HG03108 (cell line): ENCODE measurements around the gene MLN.

Source experiments
- ATAC-seq: cut with Tn5 transposase; IDR thresholded peaks from one replicate; pipeline ENCODE4 v1.9.1; 2021; ENCODE audit warnings: moderate library complexity; ENCODE audit not compliant: unreplicated experiment

MLN gene

GRCh38 chr6:33790379-33790778 lies 13.4 kb downstream of the MLN start:
- no peak for ATAC-seq

DNA sequence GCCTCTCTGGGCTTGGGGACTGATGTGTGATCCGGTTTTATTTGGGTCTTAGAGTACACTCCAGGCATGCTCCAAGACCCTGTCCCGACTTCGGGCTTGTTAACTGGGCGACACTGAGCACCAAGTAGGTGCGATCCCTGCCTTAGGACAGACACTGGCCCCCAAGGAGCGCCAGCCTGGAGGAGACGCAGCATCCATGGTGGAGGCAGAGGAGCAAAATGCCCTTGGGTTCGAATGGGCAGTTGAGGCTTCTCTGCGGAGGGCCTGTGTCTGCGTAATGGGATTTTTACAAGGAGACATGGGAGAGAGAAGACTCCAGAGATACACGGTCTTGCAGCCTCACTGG lies 14.3 kb downstream of the MLN start:
- ATAC-seq, result no peak

- peak; percentile 72 for ATAC-seq
Measured at GRCh38 chr6:33788694-33789549, 14.9 kb downstream of the MLN start, which contains the start of gene LEMD2. TSS of gene LEMD2 (minus strand) at chr6:33789130. CDS start at chr6:33789116, 14 bp downstream.

DNA sequence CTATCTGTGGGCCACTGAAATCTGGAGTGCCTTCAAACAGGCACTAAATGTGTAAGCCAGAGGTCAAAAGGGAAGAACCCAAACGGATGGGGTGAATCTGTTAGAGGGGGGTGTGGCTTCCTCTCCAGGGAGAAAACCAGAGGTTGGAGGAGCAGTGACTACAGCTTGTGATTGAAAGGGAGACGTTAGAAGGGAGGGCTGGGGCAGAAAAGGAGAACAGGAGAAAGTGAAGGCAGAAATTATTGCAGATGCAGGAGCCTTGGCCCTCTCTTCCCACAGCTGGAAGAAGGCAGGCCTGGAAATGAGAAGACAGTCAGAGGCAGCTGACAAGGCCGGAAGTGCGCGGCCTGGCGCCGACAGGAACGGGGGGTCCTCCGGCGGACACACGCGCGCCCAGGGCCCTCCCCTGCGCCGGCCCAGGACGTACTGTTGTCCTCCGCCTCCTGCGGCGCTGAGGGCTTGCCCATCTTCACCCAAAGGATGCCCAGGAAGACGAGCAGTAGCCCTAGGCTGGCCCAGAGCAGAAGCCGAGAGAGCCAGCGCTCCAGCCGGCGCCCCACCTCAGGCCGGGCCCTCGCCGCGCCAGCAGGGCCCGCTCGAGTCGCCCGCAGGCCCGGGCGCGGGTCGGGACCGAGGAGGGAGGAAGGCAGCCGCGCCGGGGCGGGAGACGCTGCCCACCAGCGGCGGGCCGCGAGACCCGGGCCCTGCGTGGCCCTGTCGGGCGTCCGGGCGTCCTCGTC lies 15.7 kb downstream of the MLN start:
- ATAC-seq, result peak; percentile 49

DNA sequence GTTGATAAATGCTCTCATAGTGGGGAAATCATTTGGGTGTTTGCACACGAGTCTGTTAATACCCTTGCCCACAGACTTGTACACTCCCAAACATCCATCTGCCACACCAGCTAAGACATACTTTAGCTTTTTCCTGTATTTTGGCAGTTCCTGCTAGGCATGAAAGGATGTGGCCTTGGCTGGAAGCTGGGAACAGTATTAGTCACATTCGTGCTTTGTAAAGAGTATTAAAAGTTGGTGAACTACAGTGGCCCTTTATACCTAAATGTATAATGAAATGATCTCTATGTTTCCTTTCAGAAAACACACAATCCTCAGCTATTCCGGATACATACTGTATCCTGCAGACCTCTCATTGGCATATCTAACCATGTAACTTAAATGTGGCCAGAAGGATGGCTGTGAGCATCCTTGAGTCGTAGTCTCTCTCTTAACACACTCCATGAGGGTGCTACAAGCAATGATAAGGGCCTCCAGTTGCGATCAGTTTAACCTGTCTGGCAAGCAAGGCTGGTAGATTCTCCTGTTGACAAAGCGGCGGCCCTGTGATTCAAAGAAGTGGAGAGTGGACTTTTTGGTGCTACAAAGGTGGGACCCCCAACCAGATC lies 16.4 kb downstream of the MLN start:
- ATAC-seq, result no peak

DNA sequence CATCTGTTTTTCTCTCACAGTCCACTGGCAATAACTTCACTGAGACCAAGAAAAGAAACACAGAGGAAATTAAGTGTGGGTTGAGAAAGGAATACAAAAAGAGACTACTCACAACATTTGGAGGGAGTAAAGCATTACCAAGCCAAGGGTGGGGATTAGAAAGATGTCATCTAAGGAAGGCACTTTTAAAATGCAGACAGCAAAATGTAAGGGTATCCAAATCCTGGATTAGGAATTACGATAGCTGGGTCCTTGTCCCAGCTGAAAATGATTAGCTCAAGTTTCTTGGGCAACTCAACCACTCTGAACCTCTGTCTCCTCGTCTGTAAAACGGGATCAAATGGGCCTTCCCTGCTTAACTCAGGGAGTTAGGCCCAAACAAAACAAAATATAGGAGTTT lies 17.1 kb downstream of the MLN start:
- no peak for ATAC-seq

DNA sequence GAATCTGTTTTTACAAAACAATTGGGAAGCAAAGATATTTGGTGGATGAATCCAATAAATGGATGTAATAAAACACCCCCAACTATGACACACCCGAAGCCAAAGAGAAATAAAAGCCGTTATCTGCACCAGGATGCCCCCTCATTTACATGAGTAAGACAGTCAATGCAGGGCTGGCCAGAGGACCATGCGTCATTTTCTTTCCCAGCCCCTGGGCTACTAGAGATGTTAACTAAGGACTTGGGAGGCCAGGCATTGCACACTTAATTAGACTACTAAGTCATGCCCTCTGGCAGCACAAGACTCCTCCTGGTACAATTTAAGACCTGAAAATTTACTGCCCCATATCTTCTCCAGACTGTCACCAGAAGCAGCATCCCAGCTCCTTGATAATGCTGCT lies 18.0 kb downstream of the MLN start:
- no peak for ATAC-seq

DNA sequence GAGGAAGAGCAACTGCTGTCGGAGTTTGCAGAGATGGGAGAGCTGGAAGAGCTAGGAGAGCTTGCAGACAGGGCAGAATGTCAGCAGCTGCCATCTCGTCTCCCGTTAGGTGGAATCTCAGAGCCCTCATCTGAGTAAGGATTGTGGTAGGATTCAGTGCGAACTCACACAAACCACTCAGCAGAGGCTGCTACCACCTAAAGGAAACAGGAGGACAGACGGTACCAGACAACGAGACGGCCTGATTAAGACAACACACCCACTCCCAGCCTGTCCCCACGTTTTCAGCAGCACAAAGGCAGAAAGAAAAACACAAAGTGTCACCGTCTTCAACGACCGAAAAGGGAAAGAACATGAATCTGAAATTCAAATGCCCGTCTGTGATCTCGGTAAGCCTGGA lies 19.0 kb downstream of the MLN start:
- ATAC-seq, result no peak

DNA sequence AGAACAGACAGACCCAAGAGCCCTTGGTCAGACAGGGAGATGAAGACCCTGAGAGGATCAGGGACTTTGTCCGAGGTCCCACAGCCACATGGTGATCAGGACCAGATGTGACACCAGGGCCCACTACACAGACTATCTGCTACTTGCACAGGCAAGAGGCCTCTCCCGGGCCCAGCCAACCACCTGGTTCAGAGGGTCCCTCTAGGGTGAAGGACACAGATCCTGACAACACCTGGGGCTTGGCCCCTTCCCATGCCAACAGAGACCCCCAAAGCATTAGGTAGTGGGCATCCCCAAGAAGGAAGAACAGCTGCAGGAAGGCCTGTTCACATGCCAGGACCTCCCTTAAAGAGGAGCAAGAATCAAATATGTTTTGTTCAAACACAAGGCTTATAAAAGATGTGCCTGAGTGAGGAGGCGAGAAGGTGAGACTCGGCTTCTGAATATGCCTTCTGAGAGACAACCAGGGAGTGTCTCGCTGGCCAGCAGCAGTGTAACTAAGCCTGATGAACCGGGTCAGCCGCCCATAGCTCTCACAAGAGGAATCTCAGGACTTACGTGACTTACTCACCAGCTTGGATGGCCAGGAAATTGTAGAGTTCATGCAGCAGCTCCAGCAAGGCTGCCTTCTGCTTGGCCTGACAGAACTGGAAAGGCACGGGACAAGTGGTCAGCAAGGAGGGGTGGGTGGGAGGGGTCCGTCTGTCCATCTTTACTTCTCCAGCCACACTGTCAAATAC lies 19.9 kb downstream of the MLN start:
- ATAC-seq, result no peak

DNA sequence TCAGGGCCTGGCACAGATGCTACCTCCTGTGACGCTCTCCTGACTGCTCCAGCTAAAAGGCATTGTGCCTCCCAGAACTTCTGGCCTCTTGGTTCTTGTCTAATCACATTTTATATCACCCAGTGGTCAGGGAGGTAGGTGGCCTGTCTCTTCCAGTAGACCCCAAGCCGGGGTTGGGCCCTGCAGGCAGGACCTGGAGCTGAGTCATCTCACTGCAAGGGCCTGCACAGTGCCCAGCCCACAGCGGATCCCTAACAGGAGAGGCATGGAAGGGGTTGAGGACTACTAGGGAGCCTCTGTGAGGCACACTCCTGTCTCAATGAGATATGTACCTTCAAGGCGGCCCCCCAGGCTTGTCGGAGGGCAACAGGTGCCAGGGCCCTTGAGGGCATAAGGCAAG lies 21.2 kb downstream of the MLN start:
- ATAC-seq, result no peak

DNA sequence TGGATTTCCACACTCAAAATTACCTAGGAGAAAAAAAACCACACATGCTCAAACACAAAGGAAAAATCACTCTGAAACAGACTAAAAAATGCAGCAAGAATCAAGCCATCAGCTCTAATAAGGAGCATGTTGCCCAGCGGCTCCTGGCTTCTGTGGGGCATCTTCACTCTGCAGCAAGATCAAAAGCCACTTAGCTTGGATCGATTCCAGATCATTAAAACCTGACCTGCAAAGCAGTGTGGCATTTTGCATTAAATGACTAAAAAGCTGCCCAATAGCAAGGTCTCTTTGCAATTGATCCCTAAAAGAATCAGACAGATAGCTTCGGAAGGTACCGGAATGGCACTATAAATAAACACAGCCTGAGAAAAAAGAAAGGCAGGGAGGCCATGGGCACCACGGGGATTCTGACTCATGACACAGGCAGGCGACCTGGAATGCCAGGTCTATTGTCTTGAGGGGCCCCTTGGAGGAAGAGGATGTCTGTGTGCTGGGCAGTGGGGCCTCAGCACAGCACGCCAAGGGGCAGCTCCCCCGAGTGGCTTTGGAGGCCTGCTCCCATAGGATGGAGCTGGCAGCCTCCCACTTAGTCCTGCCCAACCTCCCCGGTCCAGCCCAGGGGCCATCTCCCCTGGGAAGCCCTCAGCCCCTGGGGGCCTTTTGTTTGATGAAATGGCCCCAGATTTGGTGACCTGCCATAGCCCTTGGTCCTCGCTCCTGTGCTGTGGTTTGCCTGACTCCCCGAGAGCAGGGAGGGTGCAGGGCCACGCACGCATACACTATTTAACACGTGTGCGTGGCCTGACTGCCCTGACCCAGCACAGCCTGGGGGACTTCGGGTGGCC lies 22.4 kb downstream of the MLN start:
- no peak for ATAC-seq

- no peak for ATAC-seq
Measured at GRCh38 chr6:33779895-33780294, 23.9 kb downstream of the MLN start.

DNA sequence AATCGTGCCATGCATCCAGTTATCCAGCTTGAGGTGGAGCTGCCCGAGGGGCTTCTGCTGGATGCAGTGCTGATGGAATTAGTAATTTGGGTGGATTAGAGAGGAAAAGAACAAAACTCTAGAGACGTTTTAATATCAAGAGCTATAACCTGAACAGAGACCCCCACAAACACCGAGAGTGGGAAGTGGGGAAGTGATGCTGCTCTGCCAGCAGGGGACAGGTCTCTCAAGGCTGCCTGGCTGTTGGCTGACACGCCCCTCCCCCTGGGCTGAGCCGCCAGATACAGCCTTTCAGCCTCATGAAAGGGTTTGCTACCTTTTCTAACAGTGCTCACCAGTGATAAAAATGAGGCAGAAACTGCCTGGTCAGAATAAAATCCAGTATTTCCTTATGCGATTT lies 24.5 kb downstream of the MLN start:
- no peak for ATAC-seq

GRCh38 chr6:33778444-33779121 lies 25.2 kb downstream of the MLN start:
- ATAC-seq, result no peak

DNA sequence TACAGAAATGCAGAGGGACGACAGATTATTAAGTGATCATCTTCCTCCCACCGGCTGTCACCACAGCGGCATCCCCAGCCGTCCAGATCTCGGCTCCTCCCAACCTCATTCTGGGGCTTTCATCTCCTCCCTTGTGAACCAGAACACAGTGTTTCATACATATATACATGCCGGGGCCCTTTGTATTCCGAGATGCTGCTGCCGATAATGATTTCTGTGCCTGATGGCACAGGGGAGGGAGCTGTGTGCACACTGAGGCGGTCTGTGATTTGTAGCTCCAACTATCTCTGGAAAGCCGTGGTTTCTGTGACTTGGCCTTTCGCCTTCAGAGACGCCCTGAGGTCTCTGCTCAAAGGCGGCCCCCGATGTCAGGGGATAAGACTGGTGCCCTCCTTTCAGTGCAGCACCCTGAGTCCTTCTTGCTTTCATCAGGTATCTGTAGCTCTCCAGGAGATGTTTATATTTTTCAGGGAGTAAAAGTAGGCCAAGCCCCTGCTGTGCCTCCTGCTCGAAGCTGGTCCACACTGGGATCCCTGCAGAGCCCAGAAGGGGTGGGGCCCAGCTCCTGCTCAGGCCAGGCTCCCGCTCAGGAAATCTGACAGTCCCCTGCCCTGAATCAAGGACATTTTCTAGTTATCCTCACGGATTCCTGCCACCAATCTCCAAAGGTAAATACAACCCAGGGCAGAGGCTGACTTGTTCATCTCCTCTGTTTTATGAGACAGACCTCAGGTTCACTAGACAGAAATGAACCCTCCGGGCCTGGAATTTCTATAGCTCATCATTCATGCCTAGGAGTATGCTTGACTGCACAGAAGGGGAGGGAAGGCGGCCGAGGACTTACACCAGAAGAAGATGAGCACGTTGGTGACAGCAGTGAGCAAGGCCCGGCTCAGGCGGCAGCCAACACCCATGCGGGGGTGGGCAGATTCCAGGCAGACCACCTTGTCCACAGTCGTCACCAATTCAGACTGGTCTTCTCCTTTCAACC lies 26.1 kb downstream of the MLN start:
- ATAC-seq, result no peak

- ATAC-seq, result no peak
Measured at GRCh38 chr6:33776764-33777163, 27.0 kb downstream of the MLN start.

- ATAC-seq, result no peak
Measured at GRCh38 chr6:33776186-33776585, 27.6 kb downstream of the MLN start.

- no peak for ATAC-seq
Measured at GRCh38 chr6:33774774-33775173, 29.0 kb downstream of the MLN start.
